B cell (primary cell): ENCODE results near the gene SRD5A1. TPM values are rescaled to one million over a fixed set of nuclear protein-coding genes. Genes with fewer than 3 reads are reported as not detected.

ENCODE experiments used
- ATAC-seq: fragments of 200-7000 bp; cut with Tn5 transposase; one replicate; pipeline ENCODE4 v1.10.0; 2021; ENCODE audit warnings: low read depth, mild to moderate bottlenecking, moderate number of reproducible peaks, moderate library complexity
- CTCF ChIA-PET: fragments of 350-600 bp; sonication (Branson Sonifier 250); formaldehyde crosslinking; loops from one replicate; lab custom pipeline; 2021; ENCODE audit warnings: antibody characterized with exemption, inconsistent platforms; lab: Charles Lee
- POLR2A ChIA-PET: fragments of 350-600 bp; sonication (Branson Sonifier 250); formaldehyde crosslinking; loops from one replicate; lab custom pipeline; 2021; ENCODE audit warnings: antibody characterized with exemption; lab: Charles Lee
- DNase-seq: peaks from one replicate; pipeline ENCODE4 v3.0.0; 2013
- H2AFZ ChIP-seq: 2 replicates; pipeline ENCODE4 v1.6.1; 2012; ENCODE audit warnings: mild to moderate bottlenecking, low read depth, low read length; ENCODE audit not compliant: insufficient read depth, poor library complexity, severe bottlenecking
- H3K27ac ChIP-seq, 2 donors: 1 replicate in 1 of 2; 2 replicates in 1 of 2; pipeline ENCODE4 v1.5.1; 2012 to 2013; ENCODE audit warnings: low read length in 2 of 2, mild to moderate bottlenecking in 2 of 2, moderate library complexity in 1 of 2
- H3K27me3 ChIP-seq, 4 experiments: fragments of 200-600 bp in 1 of 4; sonication (generic) in 1 of 4; replicated peaks in 1 of 4; 1 replicate in 2 of 4; 2 replicates in 2 of 4; pipeline versions ENCODE4 v1.6.1 to v1.7.0; 2013 to 2016; ENCODE audit warnings: low read length in 3 of 4, mild to moderate bottlenecking in 2 of 4, mixed read lengths in 1 of 4, moderate library complexity in 1 of 4; ENCODE audit not compliant: insufficient read depth in 4 of 4, control insufficient read depth in 3 of 4; ENCODE audit errors: control extremely low read depth in 1 of 4
- H3K36me3 ChIP-seq, 2 experiments: replicated peaks in 1 of 2; 1 replicate in 1 of 2; 2 replicates in 1 of 2; pipeline versions ENCODE4 v1.6.1 to v1.7.1; 2013; ENCODE audit warnings: low read length in 1 of 2; ENCODE audit not compliant: insufficient read depth in 2 of 2, control insufficient read depth in 1 of 2; ENCODE audit errors: control extremely low read depth in 1 of 2, extremely low read depth in 1 of 2
- H3K4me1 ChIP-seq, 2 donors: fragments of 200-600 bp in 1 of 2; sonication (generic) in 1 of 2; 1 replicate in 1 of 2; 2 replicates in 1 of 2; pipeline versions ENCODE4 v1.5.1 to v1.6.1; 2013 to 2017; ENCODE audit warnings: low read length in 2 of 2; ENCODE audit not compliant: control insufficient read depth in 2 of 2, insufficient read depth in 2 of 2
- H3K4me2 ChIP-seq: replicated peaks from 2 replicates; pipeline ENCODE3; 2012; ENCODE audit warnings: mild to moderate bottlenecking, low read depth, low read length; ENCODE audit not compliant: poor library complexity, severe bottlenecking
- H3K4me3 ChIP-seq, 5 experiments: fragments of 200-600 bp in 1 of 5; sonication (generic) in 1 of 5; 1 replicate in 3 of 5; 2 replicates in 2 of 5; pipeline versions ENCODE4 v1.5.1 to v1.7.0; 2011 to 2016; ENCODE audit warnings: low read length in 4 of 5, mild to moderate bottlenecking in 4 of 5, low read depth in 2 of 5, control low read depth in 1 of 5, moderate library complexity in 1 of 5; ENCODE audit not compliant: insufficient read depth in 1 of 5; ENCODE audit errors: control extremely low read depth in 1 of 5, extremely low read depth in 1 of 5
- H3K79me2 ChIP-seq: fragments of 200-600 bp; sonication (generic); one replicate; pipeline ENCODE4 v1.6.0; 2016; ENCODE audit warnings: low read length; ENCODE audit not compliant: control insufficient read depth, insufficient read depth
- H3K9ac ChIP-seq: fragments of 200-600 bp; sonication (generic); 2 replicates; pipeline ENCODE4 v1.6.1; 2017; ENCODE audit warnings: mild to moderate bottlenecking, low read length, moderate library complexity
- H3K9me3 ChIP-seq, 3 donors: one replicate each; pipeline versions ENCODE4 v1.6.1 to v1.7.1; 2013; ENCODE audit warnings: low read length in 2 of 3; ENCODE audit not compliant: control insufficient read depth in 2 of 3, insufficient read depth in 1 of 3; ENCODE audit errors: control extremely low read depth in 1 of 3
- H4K20me1 ChIP-seq: 2 replicates; pipeline ENCODE4 v1.6.0; 2012; ENCODE audit warnings: mild to moderate bottlenecking, low read length; ENCODE audit not compliant: insufficient read depth, control insufficient read depth, poor library complexity, severe bottlenecking
- H3K27ac Mint-ChIP-seq: one replicate; pipeline ENCODE4 v1.8.0; 2021; ENCODE audit warnings: mixed read lengths
- H3K27me3 Mint-ChIP-seq: one replicate; pipeline ENCODE4 v1.8.0; 2021; ENCODE audit warnings: mixed read lengths
- H3K4me1 Mint-ChIP-seq: one replicate; pipeline ENCODE4 v1.8.0; 2021; ENCODE audit warnings: mixed read lengths
- H3K4me3 Mint-ChIP-seq: one replicate; pipeline ENCODE4 v1.8.0; 2021; ENCODE audit warnings: mixed read lengths
- H3K9me3 Mint-ChIP-seq: one replicate; pipeline ENCODE4 v1.8.0; 2022; ENCODE audit warnings: mixed read lengths; ENCODE audit not compliant: insufficient read depth
- CTCF ChIP-seq: fragments of 200-600 bp; IDR thresholded peaks from one replicate; pipeline ENCODE4 v1.8.0; 2022; ENCODE audit warnings: antibody characterized with exemption, mild to moderate bottlenecking
- EZH2 ChIP-seq: IDR thresholded peaks from 2 replicates; pipeline ENCODE4 v1.6.1; 2012; ENCODE audit warnings: borderline replicate concordance, low read depth, mild to moderate bottlenecking, moderate library complexity, low read length; ENCODE audit not compliant: insufficient read depth, poor library complexity, severe bottlenecking
- WGBS: methylation state at CpG from one replicate; pipeline ENCODE4 v1.1.5; 2013; ENCODE audit warnings: missing lambda C conversion rate; ENCODE audit not compliant: insufficient coverage; 5-methylcytosine and 5-hydroxymethylcytosine counted together
- intact Hi-C: fragments of 100-400 bp; cut with micrococcal nuclease; formaldehyde crosslinking; loops from one replicate; pipeline ENCODE4 v1.10.0; 2022
- polyA plus RNA-seq: library from polyadenylated mRNA; depleted of rRNA; stranded (reverse); fragments of >200 nt; gene quantifications from 2 replicates; pipeline ENCODE4 v1.2.3, GENCODE V29; 2012
- total RNA-seq, 2 donors: library from RNA; stranded (reverse); fragments of 120-200 nt in 1 of 2; gene quantifications; 1 replicate in 1 of 2; 2 replicates in 1 of 2; pipeline versions ENCODE4 v1.2.3 to v1.2.4, GENCODE V29; 2013 to 2022

The SRD5A1 gene
- total and polyA plus RNA-seq, 2 donors (not counting 1 experiment from before 2014, with no cell fraction given): 17.2 to 29.2 TPM

DNA sequence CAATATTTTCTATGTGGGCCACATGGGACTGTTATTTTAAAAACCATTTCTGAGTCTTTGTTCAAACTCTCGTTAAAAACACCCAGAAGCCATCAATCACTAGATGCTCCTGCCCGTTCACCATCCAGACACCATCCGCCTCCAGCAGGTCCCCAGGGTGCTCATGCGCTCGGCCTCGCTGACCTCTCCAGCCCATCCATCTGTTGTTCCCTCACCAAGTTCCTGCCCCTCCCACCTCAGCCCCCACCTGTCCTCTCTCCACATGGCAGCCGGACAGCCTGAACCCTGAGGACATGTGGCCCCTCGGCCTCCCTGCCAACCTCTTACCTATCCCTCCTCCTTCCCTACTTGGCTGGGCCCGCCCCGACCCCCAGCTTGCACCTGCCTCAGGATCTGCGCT is 32.0 kb upstream of the SRD5A1 start:
- Histone ChIP-seq H3K4me3 (no peak overlapping the region), H3K27me3 (no peaks in the 10 kb centered on the region), H3K4me1 (no peaks in the 10 kb centered on the region), H3K36me3 (peaks cover 11 to 90% of the 10 kb centered on the region in 2 experiments), H4K20me1 (no peaks in the 10 kb centered on the region), H3K27ac (no peak overlapping the region), H3K79me2 (no peaks in the 10 kb centered on the region), H3K9me3 (no peaks in the 10 kb centered on the region), H3K4me2 (no peak overlapping the region), H2AFZ (no peak overlapping the region), H3K9ac (no peak overlapping the region)
- ChIA-PET POLR2A (no interaction called here), CTCF (no interaction called here)
- Mint-ChIP-seq H3K4me1 (no peaks in the 10 kb centered on the region), H3K27me3 (no peaks in the 10 kb centered on the region), H3K27ac (peak overlapping the region; percentile 59), H3K9me3 (no peaks in the 10 kb centered on the region), H3K4me3 (no peak overlapping the region)
- ATAC-seq (no peak), DNase-seq (no peak)
- WGBS: 97% methylated on average over 11 of the region's 11 CpGs
- TF ChIP-seq EZH2: no peak
- TF ChIP-seq CTCF: no peak
- intact Hi-C loops: no loop called here

DNA sequence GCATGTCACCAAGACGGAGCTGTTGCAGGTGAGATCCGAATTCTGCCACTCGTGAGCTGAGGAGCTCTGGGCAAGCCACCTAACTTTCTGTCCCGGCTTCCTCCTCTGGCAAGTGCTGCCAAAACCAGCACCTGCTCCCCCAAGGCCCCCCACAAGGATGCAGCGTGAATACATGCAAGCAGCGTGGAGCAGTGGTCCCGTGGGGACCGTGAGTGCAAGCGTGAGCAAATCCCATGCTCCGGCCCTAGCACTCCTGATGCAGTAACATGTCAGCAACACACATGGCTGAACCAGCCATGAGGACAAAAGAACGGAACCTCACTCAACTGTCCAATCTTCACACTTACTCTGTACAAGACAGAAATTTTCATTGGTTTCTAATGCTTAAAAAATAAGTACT is 31.4 kb upstream of the SRD5A1 start:
- Histone ChIP-seq H2AFZ (no peak overlapping the region), H3K27me3 (no peaks in the 10 kb centered on the region), H3K79me2 (no peaks in the 10 kb centered on the region), H4K20me1 (no peaks in the 10 kb centered on the region), H3K36me3 (peaks cover 11 to 87% of the 10 kb centered on the region in 2 experiments), H3K27ac (no peak overlapping the region), H3K9me3 (no peaks in the 10 kb centered on the region), H3K9ac (no peak overlapping the region), H3K4me1 (no peaks in the 10 kb centered on the region), H3K4me3 (no peak overlapping the region), H3K4me2 (no peak overlapping the region)
- ChIA-PET POLR2A (no interaction called here), CTCF (no interaction called here)
- no peak overlapping the region for H3K27ac Mint-ChIP-seq
- no peaks in the 10 kb centered on the region for H3K4me1 Mint-ChIP-seq
- no peaks in the 10 kb centered on the region for H3K27me3 Mint-ChIP-seq
- ATAC-seq (no peak), DNase-seq (no peak)
- H3K4me3 Mint-ChIP-seq: no peak overlapping the region
- no peaks in the 10 kb centered on the region for H3K9me3 Mint-ChIP-seq
- intact Hi-C loops: no loop called here
- 97% methylated on average over 10 of the region's 11 CpGs for WGBS
- TF ChIP-seq EZH2 (no peak), CTCF (no peak)
